ENCODE data around the gene CCBE1.

CCBE1 gene

GRCh38 chr18:59612381-59612780 is 84.8 kb downstream of the CCBE1 start:
- no peak for DNase-seq

DNA sequence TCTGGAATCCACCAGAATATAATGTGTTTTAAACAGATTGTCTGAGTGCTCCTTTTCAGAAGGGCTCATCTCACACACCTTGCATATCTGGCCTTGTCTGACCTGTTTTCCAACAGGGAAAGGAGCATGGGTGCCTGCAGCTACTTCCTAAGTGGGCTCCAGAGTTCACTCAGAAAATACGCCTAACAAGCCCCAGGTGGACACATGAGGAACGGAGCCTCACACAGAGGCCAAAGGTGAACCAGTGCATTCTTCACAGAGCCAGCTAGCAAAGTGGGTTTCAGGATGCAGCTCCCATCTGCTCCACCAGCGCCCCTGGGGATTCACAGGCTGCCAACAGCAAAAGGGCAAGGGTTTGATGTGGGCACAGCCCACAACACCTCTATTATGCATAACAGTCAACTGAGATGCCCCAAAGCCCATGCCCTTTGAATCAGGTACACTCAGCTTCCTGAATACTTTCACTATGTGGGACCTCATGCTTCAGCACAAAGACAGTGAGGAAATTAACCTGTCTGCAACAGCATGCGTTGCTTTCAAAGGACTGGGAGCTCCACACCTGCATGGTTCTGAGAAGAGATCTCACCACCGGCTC is 86.6 kb downstream of the CCBE1 start:
- DNase-seq: no peak

DNA sequence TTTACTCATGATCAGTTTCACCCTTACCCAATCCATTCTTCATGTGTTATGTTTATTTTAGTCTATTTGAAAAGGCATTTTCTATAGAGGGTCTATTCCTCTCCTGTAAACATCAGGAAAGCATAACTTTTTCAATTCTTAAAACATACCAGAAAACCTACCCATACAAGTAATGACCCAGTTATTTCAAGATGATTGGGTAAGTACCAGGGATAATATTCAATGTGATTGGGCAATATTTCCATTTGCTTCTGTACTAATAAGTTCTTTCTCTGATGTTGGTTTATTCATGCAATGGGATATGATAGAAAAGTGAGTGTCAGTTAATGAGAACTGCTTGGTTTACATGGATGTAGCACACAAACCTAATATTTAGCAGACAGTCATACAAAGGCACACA is 87.6 kb downstream of the CCBE1 start:
- no peak for DNase-seq

DNA sequence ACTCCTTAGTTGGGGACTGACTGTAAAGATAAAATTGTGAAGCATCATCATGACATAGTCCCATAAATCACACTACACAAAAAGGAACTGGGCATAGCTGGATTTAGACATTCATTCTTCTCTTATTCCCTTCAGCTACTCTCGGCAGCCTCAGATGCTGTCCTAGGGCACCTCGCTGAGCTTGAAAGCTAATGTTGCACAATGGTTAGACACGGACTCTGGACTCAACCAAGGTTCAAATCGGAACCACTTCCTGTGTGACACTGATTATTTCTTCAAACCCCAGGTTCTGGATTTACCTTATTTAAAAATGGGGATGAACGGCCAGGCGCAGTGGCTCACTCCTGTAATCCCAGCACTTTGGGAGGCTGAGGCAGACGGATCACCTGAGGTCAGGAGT is 89.8 kb downstream of the CCBE1 start:
- DNase-seq: no peak

DNA sequence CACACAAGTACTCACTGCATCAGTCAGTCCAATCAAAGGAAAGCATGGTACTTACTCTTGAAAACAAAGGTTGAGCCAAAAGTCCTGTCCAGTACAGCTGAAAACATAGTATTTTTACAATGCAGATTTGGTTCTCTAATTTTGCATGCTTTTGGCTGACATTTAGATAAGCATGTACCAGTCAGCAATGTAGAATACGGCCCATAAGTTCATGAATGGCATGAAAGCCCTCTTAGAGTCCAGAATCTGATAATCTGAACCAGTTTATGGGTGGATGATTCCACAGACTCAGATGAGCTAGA is 90.2 kb downstream of the CCBE1 start:
- DNase-seq: no peak

DNA sequence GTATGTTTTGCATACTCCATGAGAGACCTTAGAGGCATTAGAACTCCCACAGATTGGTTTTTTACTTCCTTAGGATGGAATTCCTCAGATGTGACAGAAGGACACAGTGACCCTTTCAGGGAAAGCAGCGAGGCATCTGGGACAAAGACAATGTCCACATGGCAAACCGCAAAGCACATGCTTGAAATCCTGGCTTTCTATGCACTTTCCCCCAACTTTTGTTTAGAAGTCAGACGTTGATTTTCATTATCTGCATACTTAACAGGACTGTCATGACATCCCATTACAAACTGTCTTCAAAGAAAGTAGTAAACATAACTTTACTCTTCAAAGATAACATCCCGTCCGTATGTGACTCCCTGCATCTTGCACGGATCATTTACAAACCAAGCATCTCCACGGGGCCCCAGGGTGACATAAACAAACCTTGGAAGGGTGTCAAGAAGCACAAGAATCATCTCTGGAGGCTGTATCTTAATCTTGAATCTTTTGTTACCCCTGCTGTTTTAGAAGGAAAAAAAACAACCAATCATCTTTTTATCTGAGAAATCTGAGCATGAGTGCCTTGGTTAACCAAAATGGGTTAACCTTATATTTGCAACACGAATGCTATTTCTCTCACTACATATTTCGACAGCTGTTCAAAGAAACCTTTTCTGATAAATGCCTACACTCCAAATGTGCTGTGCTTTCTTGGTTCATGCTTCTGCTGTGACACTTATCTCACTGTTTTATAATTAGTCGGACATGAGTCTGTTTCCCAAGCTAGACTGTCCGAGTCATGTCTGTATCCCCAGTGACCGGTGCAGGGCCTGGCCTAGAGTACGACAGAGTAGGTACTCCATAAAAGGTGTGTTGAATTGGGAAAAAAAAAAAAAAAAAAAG is 90.8 kb downstream of the CCBE1 start:
- no peak for DNase-seq

DNA sequence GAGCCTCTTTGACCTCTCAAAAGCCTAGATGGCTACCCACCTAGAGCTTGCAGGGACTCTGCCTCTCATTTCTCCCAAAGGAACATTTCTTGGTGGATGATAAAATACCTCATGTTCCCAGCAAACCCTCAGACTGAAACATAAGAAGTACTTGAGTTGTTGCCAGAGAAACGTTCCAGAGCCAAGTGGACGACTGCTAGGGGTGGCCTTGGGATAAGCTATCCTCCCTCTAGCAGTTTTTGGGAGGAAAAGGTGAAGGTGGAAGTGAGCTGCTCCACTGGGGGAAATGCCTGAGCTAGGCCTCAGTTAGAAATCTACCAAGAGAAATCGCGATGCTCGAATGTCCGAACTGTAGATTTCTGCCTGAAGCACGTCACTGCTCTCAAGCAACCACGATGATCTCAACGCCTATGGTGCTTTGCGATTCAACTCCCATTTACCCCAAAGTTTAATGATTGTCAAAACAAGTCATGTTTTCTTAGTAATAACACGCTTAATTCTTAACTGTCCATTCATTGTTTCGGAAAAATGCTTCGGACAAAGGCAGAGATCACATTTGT is 91.5 kb downstream of the CCBE1 start:
- no peak for DNase-seq

- no peak for DNase-seq
Measured at GRCh38 chr18:59604877-59605276, 92.3 kb downstream of the CCBE1 start.

DNA sequence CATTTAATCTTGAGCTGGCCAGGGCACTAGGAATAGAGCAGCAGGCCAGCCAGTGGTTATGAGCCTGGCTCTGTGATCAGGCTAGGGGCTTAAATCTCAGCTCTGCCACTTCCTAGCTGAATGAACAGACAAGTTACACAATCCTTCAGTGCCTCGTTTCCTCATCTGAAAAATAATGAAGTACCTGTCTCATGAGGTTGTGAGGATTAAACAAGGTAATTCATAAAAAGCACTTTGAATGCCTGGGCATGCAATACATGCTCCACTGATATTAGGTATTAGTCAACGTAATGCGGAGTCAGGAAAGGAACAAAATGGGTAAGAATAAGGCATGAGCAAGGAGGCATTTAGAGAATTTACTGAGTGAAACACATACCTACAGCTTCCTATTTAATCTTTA is 100.2 kb downstream of the CCBE1 start:
- DNase-seq: no peak

- no peak for DNase-seq
Measured at GRCh38 chr18:59593291-59593717, 103.9 kb downstream of the CCBE1 start.

DNA sequence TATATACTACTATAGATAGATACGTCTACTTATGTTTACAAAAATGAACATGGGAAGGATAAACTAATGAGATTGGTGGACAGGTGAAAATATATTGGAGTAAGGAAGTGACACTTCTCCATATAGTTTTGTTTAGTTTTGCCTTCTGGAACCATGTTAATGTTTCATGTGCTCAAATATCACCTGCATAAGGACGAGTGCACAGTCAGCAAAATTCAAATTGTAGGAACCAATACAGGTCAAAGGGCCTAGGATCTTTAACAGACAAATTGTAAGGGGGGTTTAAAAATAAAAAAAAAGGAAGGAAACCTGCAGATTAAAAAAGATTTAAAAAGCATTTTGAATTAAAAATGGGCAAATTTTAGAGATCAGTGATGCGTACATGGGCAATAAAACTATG is 104.6 kb downstream of the CCBE1 start:
- DNase-seq: no peak

- no peak for DNase-seq
Measured at GRCh38 chr18:59582395-59582794, 114.8 kb downstream of the CCBE1 start.

DNA sequence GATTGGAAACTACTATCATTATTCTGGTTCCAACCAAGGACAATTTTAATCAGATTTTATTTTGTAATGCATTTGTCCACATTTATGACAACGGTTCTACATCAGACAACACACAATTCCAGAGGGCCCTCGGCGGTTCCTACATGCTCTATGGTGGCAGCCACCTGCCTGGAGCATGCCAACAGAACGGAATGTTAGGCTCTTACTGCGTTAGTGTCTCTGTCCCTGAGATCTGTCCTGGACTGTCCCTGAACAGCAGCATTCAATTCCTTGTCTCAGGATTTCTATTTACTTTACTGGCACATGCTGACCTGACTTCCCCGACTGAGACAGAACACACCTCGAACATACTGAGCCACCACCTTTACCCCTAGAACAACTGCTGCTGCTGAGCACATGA is 117.7 kb downstream of the CCBE1 start:
- no peak for DNase-seq

GRCh38 chr18:59577386-59577655 is 119.9 kb downstream of the CCBE1 start:
- no peak for DNase-seq

DNA sequence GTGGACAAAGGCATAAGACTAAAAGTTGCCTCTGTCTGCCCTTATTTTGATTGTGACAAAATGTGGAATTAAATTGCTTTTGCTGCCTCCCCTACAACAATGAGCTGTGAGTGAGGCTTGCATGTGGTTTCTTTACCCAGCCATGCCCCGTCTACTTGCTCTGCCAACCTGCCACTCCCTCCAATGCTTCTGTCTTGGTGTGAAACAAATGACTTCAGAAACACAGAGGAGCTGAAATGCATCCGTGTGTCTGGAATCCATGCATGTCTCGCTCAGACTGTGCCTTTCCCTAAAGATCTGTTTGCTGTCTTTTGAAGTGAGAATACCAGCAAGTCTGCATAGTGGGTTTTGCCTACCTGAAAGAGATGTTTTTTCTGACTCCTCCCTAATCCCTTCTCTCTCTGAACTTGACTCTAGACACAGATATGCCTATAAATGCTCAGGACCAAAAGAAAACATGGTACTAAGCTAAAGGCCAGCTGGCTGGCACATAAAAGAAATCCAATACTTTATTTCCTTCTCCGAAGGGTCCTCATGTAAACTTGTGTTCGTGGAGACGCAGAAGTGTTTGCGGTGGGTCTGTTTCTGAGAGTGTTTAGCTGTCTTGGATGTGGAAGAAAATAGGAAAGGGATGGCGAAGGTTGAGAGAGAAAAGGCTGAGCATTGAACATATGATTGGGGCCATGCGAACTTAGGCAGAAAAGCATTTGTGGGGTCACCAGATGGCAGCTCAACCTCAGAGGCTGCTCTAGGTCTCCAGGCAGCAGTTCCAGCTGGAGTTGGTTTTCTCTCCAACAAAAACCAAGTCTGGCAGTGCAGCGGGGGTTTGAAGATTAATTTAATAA is 120.5 kb downstream of the CCBE1 start:
- no peak for DNase-seq

DNA sequence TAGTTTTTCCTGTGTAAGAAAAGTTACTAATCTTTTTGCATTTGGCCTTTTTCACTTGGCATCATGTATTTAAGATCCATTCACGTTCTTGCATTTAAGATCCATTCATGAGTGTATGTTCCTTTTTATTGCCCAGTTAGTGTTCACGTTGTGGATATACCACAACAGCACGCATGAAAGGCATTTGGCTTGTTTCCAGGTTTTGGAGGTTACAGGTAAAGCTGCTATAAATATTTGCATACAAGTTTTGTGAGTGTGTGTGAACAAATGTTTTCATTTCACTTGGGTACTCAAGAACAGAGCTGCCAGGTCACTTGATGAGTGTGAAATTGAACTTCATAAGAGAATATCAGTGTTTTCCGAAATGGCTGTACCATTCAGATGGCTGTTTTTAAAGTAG is 121.2 kb downstream of the CCBE1 start:
- no peak for DNase-seq

DNA sequence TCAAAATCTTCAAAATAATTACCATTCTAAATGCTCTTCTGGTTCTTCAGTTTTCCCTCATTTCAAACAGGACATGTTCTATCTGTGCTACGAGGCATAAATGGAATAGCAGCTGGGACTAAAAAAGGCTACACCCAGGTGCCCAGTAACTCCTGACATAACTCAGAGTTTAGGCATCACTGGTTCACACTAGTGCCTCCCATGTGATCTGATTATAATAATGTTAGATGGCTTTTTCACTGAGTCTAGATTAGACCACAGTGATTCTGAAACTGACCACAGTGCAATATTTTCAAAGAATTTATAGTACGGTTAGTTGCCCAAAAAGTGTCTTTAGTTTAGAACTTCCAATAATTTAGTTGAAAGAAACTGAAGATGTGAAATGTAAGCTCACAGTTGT is 123.3 kb downstream of the CCBE1 start:
- DNase-seq: no peak

- DNase-seq: no peak
Measured at GRCh38 chr18:59571902-59572301, 125.3 kb downstream of the CCBE1 start.

- no peak for DNase-seq
Measured at GRCh38 chr18:59570796-59571195, 126.4 kb downstream of the CCBE1 start.

DNA sequence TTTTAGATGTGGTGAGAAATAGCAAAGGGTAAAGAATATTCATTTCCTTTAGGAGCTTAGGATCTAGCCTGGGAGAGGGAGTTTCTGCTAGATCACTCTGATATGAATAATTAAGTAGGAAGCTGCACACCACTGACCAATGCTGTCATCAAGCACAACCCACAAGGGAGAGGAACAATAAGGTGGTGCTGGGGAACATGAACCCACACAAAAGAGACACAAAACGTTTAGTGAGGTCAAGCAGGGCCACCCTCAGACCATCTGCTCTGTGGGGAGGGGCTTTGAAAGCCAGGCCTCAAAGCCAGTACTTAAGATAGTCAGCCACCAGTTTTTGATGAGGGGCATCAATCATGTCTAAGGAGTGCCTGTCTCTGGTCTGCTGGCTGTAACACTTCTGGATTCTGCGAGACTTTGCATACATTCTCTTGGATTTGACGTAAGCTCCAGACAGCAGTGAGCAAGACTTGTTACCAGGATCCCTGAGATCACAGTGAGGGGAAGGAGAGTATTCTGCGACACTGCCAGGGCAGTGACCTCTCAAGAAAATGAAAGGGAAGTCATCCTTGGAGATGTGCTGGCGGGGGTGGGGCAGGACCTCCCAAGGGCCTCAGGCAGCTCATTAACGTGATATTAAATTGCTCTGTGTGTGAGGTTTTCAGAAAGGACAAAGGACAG is 127.0 kb downstream of the CCBE1 start:
- DNase-seq: no peak

- DNase-seq: no peak
Measured at GRCh38 chr18:59569390-59569791, 127.8 kb downstream of the CCBE1 start.

- DNase-seq: no peak
Measured at GRCh38 chr18:59567431-59567830, 129.8 kb downstream of the CCBE1 start.

GRCh38 chr18:59566533-59566971 is 130.7 kb downstream of the CCBE1 start:
- no peak for DNase-seq
